Osteoblast (primary cell): Measurements from ENCODE around the gene WASF3. TPM values are rescaled to one million over a fixed set of nuclear protein-coding genes. Genes with fewer than 3 reads are reported as not detected.

Experiments
- DNase-seq: peaks from one replicate; pipeline ENCODE4 v3.0.0; 2011; ENCODE audit warnings: low spot score, mixed read lengths; ENCODE audit not compliant: insufficient read length; ENCODE audit errors: missing footprints
- H2AFZ ChIP-seq: 2 replicates; pipeline ENCODE4 v1.6.0; 2011; ENCODE audit warnings: mild to moderate bottlenecking, low read length
- H3K27ac ChIP-seq: 2 replicates; pipeline ENCODE4 v1.5.1; 2011; ENCODE audit warnings: mild to moderate bottlenecking, low read depth, low read length, moderate library complexity
- H3K27me3 ChIP-seq: 2 replicates; pipeline ENCODE4 v1.6.0; 2012; ENCODE audit warnings: mild to moderate bottlenecking, control low read depth, inconsistent platforms, low read length, moderate library complexity; ENCODE audit not compliant: insufficient read depth
- H3K36me3 ChIP-seq: 2 replicates; pipeline ENCODE4 v1.5.1; 2011; ENCODE audit warnings: mild to moderate bottlenecking, low read length, control low read depth, moderate library complexity; ENCODE audit not compliant: insufficient read depth
- H3K4me1 ChIP-seq: 2 replicates; pipeline ENCODE4 v1.5.1; 2011; ENCODE audit warnings: mild to moderate bottlenecking, low read length, control low read depth, moderate library complexity; ENCODE audit not compliant: insufficient read depth
- H3K4me2 ChIP-seq: 2 replicates; pipeline ENCODE4 v1.6.0; 2011; ENCODE audit warnings: mild to moderate bottlenecking, low read length; ENCODE audit not compliant: insufficient read depth
- H3K4me3 ChIP-seq: fragments of 200-600 bp; sonication (generic); 3 replicates; pipeline ENCODE4 v1.5.1; 2012; ENCODE audit warnings: mild to moderate bottlenecking, low read length, inconsistent platforms; ENCODE audit not compliant: insufficient read depth
- H3K79me2 ChIP-seq: 2 replicates; pipeline ENCODE4 v1.6.0; 2012; ENCODE audit warnings: mild to moderate bottlenecking, low read length, control low read depth, inconsistent platforms; ENCODE audit not compliant: insufficient read depth
- H3K9me3 ChIP-seq: 2 replicates; pipeline ENCODE4 v1.5.1; 2011; ENCODE audit warnings: low read depth, low read length, control low read depth
- H4K20me1 ChIP-seq: 2 replicates; pipeline ENCODE4 v1.6.0; 2012; ENCODE audit warnings: mild to moderate bottlenecking, low read length, control low read depth; ENCODE audit not compliant: insufficient read depth
- CTCF ChIP-seq: IDR thresholded peaks from 2 replicates; pipeline ENCODE4 v1.5.1; 2011; ENCODE audit warnings: mild to moderate bottlenecking, low read depth, low read length, moderate library complexity; ENCODE audit errors: extremely low read depth
- total RNA-seq: library from RNA; depleted of rRNA; stranded (reverse); fragments of >200 nt; gene quantifications from 2 replicates; pipeline ENCODE4 v1.2.3, GENCODE V29; 2012

Gene WASF3
- total RNA-seq, 1 donor = 23.5 TPM

GRCh38 chr13:26646603-26647002 is 89.1 kb downstream of the WASF3 start:
- H3K36me3 ChIP-seq = no peaks in the 10 kb centered on the region
- H3K4me3 ChIP-seq = no peak overlapping the region
- no peak overlapping the region for H3K4me2 ChIP-seq
- H2AFZ ChIP-seq = no peak overlapping the region
- H3K27ac ChIP-seq = no peak overlapping the region
- no peaks in the 10 kb centered on the region for H3K9me3 ChIP-seq
- H4K20me1 ChIP-seq = no peaks in the 10 kb centered on the region
- H3K4me1 ChIP-seq = peaks cover 7% of the 10 kb centered on the region
- no peaks in the 10 kb centered on the region for H3K27me3 ChIP-seq
- peak; percentile 54 for DNase-seq
- peaks cover 3% of the 10 kb centered on the region for H3K79me2 ChIP-seq
- TF ChIP-seq CTCF = no peak

GRCh38 chr13:26651234-26651633 is 93.8 kb downstream of the WASF3 start:
- H3K4me2 ChIP-seq = no peak overlapping the region
- DNase-seq = no peak
- H2AFZ ChIP-seq = no peak overlapping the region
- TF ChIP-seq CTCF = no peak
- H3K27me3 ChIP-seq = no peaks in the 10 kb centered on the region
- H3K27ac ChIP-seq = no peak overlapping the region
- H3K9me3 ChIP-seq = no peaks in the 10 kb centered on the region
- H3K79me2 ChIP-seq = peaks cover 3% of the 10 kb centered on the region
- no peaks in the 10 kb centered on the region for H3K36me3 ChIP-seq
- H4K20me1 ChIP-seq = no peaks in the 10 kb centered on the region
- no peak overlapping the region for H3K4me3 ChIP-seq
- peaks cover 4% of the 10 kb centered on the region for H3K4me1 ChIP-seq

- no peak overlapping the region for H3K27ac ChIP-seq
- H4K20me1 ChIP-seq = peaks cover 7% of the 10 kb centered on the region
- no peak for DNase-seq
- no peaks in the 10 kb centered on the region for H3K9me3 ChIP-seq
- no peak overlapping the region for H3K4me3 ChIP-seq
- no peak overlapping the region for H3K4me2 ChIP-seq
- no peaks in the 10 kb centered on the region for H3K4me1 ChIP-seq
- H3K27me3 ChIP-seq = no peaks in the 10 kb centered on the region
- H3K79me2 ChIP-seq = peaks cover 1% of the 10 kb centered on the region
- H3K36me3 ChIP-seq = no peaks in the 10 kb centered on the region
- TF ChIP-seq CTCF = no peak
- no peak overlapping the region for H2AFZ ChIP-seq
These were observed 95.8 kb downstream of the WASF3 start for GRCh38 chr13:26653310-26653709.

- H4K20me1 ChIP-seq = peaks cover 10% of the 10 kb centered on the region
- H3K4me2 ChIP-seq = no peak overlapping the region
- DNase-seq = no peak
- no peaks in the 10 kb centered on the region for H3K36me3 ChIP-seq
- TF ChIP-seq CTCF = no peak
- H3K4me3 ChIP-seq = no peak overlapping the region
- H3K9me3 ChIP-seq = no peaks in the 10 kb centered on the region
- H3K27me3 ChIP-seq = no peaks in the 10 kb centered on the region
- H3K27ac ChIP-seq = no peak overlapping the region
- H3K79me2 ChIP-seq = peaks cover 7% of the 10 kb centered on the region
- H2AFZ ChIP-seq = no peak overlapping the region
- no peaks in the 10 kb centered on the region for H3K4me1 ChIP-seq
These were observed 96.4 kb downstream of the WASF3 start for GRCh38 chr13:26653842-26654241.
